Smooth muscle cell (in vitro differentiated cells): ENCODE results near the gene APPL2. TPM values are rescaled to one million over a fixed set of nuclear protein-coding genes. Genes with fewer than 3 reads are reported as not detected.

Source experiments
- DNase-seq: peaks from one replicate; lab custom pipeline; 2025; ENCODE audit not compliant: unreplicated experiment; lab: John Stamatoyannopoulos, UW
- H2AFZ ChIP-seq: fragments of 200-600 bp; sonication (generic); 2 replicates; pipeline ENCODE4 v1.6.0; 2016; ENCODE audit warnings: antibody characterized with exemption, low read depth, mild to moderate bottlenecking
- H3F3A ChIP-seq: fragments of 200-600 bp; sonication (generic); 2 replicates; pipeline ENCODE4 v1.6.0; 2017; ENCODE audit warnings: antibody characterized with exemption, low read depth
- H3K27ac ChIP-seq: fragments of 200-600 bp; sonication (generic); 2 replicates; pipeline ENCODE4 v1.5.1; 2016; ENCODE audit warnings: low read depth, mild to moderate bottlenecking
- H3K27me3 ChIP-seq: fragments of 200-600 bp; sonication (generic); 2 replicates; pipeline ENCODE4 v1.6.1; 2016; ENCODE audit warnings: low read depth, mild to moderate bottlenecking
- H3K36me3 ChIP-seq: fragments of 200-600 bp; sonication (generic); 2 replicates; pipeline ENCODE4 v1.5.1; 2016; ENCODE audit warnings: low read depth
- H3K4me1 ChIP-seq: fragments of 200-600 bp; sonication (generic); 2 replicates; pipeline ENCODE4 v1.5.1; 2016; ENCODE audit warnings: low read depth
- H3K4me2 ChIP-seq: fragments of 200-600 bp; sonication (generic); 2 replicates; pipeline ENCODE4 v1.6.0; 2016; ENCODE audit warnings: mild to moderate bottlenecking
- H3K4me3 ChIP-seq: fragments of 200-600 bp; sonication (generic); 2 replicates; pipeline ENCODE4 v1.5.1; 2016; ENCODE audit warnings: mild to moderate bottlenecking
- H3K79me2 ChIP-seq: fragments of 200-600 bp; sonication (generic); 2 replicates; pipeline ENCODE4 v1.6.0; 2016; ENCODE audit warnings: low read depth, mild to moderate bottlenecking
- H3K9ac ChIP-seq: fragments of 200-600 bp; sonication (generic); 2 replicates; pipeline ENCODE4 v1.6.0; 2016; ENCODE audit warnings: low read depth
- H3K9me3 ChIP-seq: fragments of 200-600 bp; sonication (generic); replicated peaks from 2 replicates; pipeline ENCODE4 v1.5.1; 2016; ENCODE audit warnings: low read depth
- H4K20me1 ChIP-seq: fragments of 200-600 bp; sonication (generic); 2 replicates; pipeline ENCODE4 v1.6.0; 2016; ENCODE audit warnings: low read depth
- WGBS: methylation state at CpG from one replicate; pipeline ENCODE4 v1.1.7; 2016; ENCODE audit warnings: low lambda C conversion rate; 5-methylcytosine and 5-hydroxymethylcytosine counted together
- polyA plus RNA-seq: library from polyadenylated mRNA; unstranded; fragments of >200 nt; fragmentation: Nextera tagmentation; extraction: Ambion mirVana; gene quantifications from 2 replicates; pipeline ENCODE4 v1.2.1, GENCODE V29; 2016
- total RNA-seq: library from RNA; depleted of rRNA; stranded (reverse); fragments of >200 nt; gene quantifications from 2 replicates; pipeline ENCODE4 v1.2.3, GENCODE V29; 2014
- TF ChIP-seq, protein P1 (sequence below): fragments of 200-600 bp; sonication (generic); IDR thresholded peaks from 2 replicates; pipeline ENCODE4 v1.5.1; 2017; ENCODE audit warnings: borderline replicate concordance, mild to moderate bottlenecking, antibody characterized with exemption; ENCODE audit not compliant: insufficient read depth, poor library complexity, severe bottlenecking

APPL2 gene
- total and polyA plus RNA-seq, 2 experiments from 2014 or later, result 19.8 to 22.4 TPM

GRCh38 chr12:105234197-105234596 is 1.8 kb downstream of the APPL2 start:
- H2AFZ ChIP-seq, result no peak overlapping the region
- no peaks in the 10 kb centered on the region for H3K36me3 ChIP-seq
- TF ChIP-seq, protein P1, sequence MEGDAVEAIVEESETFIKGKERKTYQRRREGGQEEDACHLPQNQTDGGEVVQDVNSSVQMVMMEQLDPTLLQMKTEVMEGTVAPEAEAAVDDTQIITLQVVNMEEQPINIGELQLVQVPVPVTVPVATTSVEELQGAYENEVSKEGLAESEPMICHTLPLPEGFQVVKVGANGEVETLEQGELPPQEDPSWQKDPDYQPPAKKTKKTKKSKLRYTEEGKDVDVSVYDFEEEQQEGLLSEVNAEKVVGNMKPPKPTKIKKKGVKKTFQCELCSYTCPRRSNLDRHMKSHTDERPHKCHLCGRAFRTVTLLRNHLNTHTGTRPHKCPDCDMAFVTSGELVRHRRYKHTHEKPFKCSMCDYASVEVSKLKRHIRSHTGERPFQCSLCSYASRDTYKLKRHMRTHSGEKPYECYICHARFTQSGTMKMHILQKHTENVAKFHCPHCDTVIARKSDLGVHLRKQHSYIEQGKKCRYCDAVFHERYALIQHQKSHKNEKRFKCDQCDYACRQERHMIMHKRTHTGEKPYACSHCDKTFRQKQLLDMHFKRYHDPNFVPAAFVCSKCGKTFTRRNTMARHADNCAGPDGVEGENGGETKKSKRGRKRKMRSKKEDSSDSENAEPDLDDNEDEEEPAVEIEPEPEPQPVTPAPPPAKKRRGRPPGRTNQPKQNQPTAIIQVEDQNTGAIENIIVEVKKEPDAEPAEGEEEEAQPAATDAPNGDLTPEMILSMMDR, result no peak
- peak overlapping the region; percentile 92 for H3K4me2 ChIP-seq
- no peaks in the 10 kb centered on the region for H3K9me3 ChIP-seq
- DNase-seq, result no peak
- H4K20me1 ChIP-seq, result peaks cover 13% of the 10 kb centered on the region
- peak overlapping the region; percentile 96 for H3K4me3 ChIP-seq
- 91% methylated on average over 1 of the region's 1 CpG for WGBS
- no peaks in the 10 kb centered on the region for H3K27me3 ChIP-seq
- H3F3A ChIP-seq, result peaks cover 11% of the 10 kb centered on the region
- H3K9ac ChIP-seq, result peak overlapping the region; percentile 92
- H3K79me2 ChIP-seq, result peaks cover 58% of the 10 kb centered on the region
- peak overlapping the region; percentile 98 for H3K27ac ChIP-seq
- H3K4me1 ChIP-seq, result peaks cover 26% of the 10 kb centered on the region

DNA sequence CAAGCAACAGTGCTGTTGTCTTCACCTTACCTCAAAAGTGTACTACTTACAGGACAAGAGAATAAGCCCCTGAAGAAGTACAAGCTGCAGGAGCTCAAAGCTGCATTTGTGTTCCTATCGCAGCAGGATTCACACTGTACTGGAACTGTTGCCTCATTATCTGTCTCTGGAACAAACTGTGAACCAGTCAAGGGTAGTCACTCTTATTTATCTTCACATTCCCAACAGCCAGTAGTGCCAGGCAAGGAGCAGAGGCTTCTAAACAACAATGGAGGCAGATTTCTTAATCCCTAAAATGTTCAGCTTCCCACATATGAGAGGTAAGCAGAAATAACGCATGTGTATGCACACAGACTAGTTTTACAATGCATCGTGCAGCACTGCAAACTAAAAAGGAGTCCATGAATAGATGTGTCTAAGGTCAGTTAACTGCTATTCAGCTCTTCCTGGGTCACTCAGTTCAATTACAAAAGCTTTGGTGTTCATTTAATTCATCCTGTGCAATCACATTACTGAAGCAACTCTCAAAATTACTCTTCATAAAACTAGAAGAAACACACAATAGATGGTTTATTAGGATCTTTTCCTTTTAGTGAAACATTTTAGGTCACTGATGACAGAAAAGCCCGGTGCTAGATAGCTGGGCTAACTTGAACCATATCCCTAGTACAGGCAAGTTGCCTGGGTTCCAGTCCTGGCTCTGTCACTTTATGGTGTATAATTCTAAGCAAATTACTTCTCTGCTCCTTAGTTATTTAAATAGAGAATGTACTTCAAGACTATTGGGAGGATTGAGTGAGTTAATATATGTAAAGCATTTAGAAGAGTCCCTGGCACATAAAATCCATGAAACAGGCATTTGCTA is 2.7 kb downstream of the APPL2 start:
- Histone ChIP-seq H2AFZ (no peak overlapping the region), H3K4me3 (peak overlapping the region; percentile 96), H3K9me3 (no peaks in the 10 kb centered on the region), H3K27me3 (no peaks in the 10 kb centered on the region), H3F3A (peaks cover 11% of the 10 kb centered on the region), H3K27ac (peak overlapping the region; percentile 98), H3K4me1 (peaks cover 26% of the 10 kb centered on the region), H4K20me1 (peaks cover 13% of the 10 kb centered on the region), H3K4me2 (peak overlapping the region; percentile 92), H3K36me3 (no peaks in the 10 kb centered on the region), H3K9ac (no peak overlapping the region), H3K79me2 (peaks cover 58% of the 10 kb centered on the region)
- 62% methylated on average over 4 of the region's 4 CpGs for WGBS
- DNase-seq, result no peak
- TF ChIP-seq, protein P1, result no peak

- H2AFZ ChIP-seq, result no peak overlapping the region
- no peak overlapping the region for H3K4me3 ChIP-seq
- H3K27ac ChIP-seq, result no peak overlapping the region
- no peak for DNase-seq
- H3K27me3 ChIP-seq, result no peaks in the 10 kb centered on the region
- peaks cover 4% of the 10 kb centered on the region for H3K36me3 ChIP-seq
- H3K79me2 ChIP-seq, result peaks cover 59% of the 10 kb centered on the region
- peaks cover 26% of the 10 kb centered on the region for H3K4me1 ChIP-seq
- TF ChIP-seq, protein P1, result no peak
- WGBS, result 71% methylated on average over 5 of the region's 5 CpGs
- H3K9me3 ChIP-seq, result no peaks in the 10 kb centered on the region
- no peak overlapping the region for H3K4me2 ChIP-seq
- no peak overlapping the region for H3K9ac ChIP-seq
- H3F3A ChIP-seq, result peaks cover 11% of the 10 kb centered on the region
- H4K20me1 ChIP-seq, result peaks cover 13% of the 10 kb centered on the region
Measured at GRCh38 chr12:105231396-105231795, 4.6 kb downstream of the APPL2 start.

DNA sequence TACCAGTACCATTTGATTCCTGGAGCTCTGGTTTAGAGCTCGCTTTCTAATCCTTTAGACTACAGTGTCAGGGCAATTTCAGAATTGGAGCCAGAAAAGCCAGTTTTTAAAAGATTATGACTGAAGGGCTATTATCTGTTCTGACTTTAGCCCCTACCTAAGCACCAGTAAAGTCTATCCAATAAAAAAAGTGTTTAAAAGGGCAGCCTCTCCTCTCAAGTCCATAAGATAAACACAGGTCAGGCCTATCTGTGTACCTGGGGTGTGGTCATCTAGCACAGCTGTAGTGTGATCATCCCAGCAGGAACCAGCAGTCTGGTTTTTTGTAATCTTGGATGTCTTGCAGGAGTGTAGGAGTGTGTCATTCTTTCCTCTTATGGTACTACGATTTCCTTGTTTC is 6.6 kb downstream of the APPL2 start:
- 63% methylated on average over 2 of the region's 2 CpGs for WGBS
- Histone ChIP-seq H3K27me3 (no peaks in the 10 kb centered on the region), H3K79me2 (peaks cover 60% of the 10 kb centered on the region), H2AFZ (no peak overlapping the region), H3K9ac (no peak overlapping the region), H3K4me2 (peak overlapping the region; percentile 43), H3K36me3 (peaks cover 4% of the 10 kb centered on the region), H3K4me1 (peaks cover 17% of the 10 kb centered on the region), H4K20me1 (peaks cover 19% of the 10 kb centered on the region), H3K4me3 (no peak overlapping the region), H3F3A (peaks cover 11% of the 10 kb centered on the region), H3K27ac (peak overlapping the region; percentile 57), H3K9me3 (no peaks in the 10 kb centered on the region)
- TF ChIP-seq, protein P1, result no peak
- DNase-seq, result no peak
